Stimulated activated CD8-positive, alpha-beta memory T cell treated with anti-CD3 and anti-CD28 coated beads, Interleukin-4, amount 100 ng/mL, for 48 hours (primary cell): ENCODE measurements around the gene PARD6A.

Experiments used
- DNase-seq: peaks from one replicate; pipeline ENCODE4 v3.0.0-alpha.2; 2020

Gene PARD6A

DNA sequence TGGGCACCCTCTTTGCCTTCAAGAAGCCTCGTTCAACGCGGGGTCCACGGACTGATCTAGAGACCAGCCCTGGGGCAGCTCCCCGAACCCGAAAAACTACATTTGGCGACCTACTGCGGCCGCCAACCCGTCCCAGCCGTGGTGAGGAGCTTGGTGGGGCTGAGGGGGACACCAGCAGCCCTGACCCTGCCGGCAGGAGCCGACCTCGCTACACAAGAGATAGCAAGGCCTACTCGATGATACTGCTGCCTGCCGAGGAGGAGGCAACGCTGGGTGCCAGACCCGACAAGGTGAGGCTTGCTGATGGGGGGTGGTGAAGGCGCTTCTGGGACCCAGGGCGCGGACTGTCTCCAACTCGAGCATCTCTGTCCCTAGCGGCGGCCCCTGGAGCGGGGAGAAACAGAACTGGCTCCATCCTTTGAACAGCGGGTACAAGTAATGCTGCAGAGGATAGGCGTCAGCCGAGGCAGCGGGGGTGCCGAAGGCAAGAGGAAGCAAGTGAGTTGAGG lies 6.3 kb upstream of the PARD6A start:
- DNase-seq = peak; percentile 25

DNA sequence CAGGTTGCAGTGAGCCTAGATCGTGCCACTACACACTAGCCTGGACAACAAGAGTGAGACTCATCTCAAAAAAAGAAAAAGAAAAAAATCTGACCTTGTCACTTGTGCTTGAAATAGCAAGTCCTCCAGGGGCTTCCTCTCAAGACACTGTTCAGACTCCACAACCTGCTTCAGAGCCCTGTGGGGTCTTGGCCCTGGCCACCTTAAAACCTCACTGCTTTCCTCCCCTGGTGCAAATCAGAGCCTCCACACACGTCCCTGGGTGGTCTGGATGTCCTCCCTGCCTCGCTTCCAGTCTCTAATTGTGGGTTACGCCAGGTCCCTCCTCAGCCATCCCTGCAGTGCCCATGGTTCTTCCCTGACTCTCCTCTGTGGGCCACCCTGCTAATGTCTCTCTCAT lies 5.4 kb upstream of the PARD6A start:
- DNase-seq = no peak

DNA sequence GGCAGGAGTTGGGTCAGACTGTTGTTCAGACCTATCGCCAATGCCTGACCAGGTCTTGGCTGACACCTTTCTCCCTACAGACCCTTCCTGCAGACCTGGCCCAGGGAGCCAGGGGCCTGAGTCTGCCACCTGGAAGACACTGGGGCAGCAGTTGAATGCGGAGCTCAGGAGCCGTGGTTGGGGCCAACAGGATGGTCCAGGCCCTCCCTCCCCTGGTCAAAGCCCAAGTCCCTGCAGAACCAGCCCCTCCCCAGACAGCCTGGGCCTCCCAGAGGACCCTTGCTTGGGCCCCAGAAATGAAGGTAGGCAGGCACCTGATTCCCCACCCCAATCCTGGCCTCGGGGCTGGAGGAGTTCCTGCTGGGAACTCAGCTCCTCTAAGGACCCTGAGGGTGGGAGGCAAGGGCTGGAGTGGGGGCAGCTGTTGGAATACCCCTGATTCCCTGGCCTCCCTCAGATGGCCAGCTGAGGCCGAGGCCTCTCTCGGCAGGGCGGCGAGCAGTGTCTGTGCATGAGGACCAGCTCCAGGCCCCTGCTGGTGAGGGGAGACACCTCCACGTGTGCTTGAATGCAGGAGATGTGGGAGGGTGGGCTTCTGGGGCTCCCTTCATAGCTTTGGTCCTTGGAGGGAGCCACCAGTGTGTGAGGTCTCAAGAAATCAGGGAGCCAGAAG lies 4.3 kb upstream of the PARD6A start:
- DNase-seq = no peak

DNA sequence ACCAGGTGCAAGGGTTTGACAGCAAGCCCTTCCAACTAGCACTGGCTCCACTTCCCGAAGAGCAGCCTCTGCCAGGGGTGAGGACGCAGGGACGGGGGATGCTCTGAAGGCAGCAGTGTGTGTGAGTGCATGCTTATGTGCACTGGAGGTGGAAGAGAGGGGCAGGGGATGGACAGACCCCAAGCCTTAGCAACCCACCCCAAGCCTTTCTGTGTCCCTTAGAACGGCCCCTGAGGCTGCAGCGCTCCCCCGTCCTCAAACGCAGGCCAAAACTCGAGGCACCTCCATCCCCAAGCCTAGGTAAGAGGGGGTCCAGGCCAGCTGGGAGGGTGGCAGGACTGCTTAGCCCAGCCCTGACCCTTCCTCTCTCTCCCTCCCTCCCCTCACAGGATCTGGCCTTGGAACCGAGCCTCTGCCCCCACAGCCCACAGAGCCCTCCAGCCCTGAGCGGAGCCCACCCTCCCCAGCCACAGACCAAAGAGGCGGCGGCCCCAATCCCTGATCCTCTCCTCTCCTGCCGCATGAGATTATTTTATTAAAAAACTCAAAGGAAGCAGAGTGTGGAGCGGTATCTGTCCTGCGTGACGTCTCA lies 3.6 kb upstream of the PARD6A start:
- peak; percentile 23 for DNase-seq

DNA sequence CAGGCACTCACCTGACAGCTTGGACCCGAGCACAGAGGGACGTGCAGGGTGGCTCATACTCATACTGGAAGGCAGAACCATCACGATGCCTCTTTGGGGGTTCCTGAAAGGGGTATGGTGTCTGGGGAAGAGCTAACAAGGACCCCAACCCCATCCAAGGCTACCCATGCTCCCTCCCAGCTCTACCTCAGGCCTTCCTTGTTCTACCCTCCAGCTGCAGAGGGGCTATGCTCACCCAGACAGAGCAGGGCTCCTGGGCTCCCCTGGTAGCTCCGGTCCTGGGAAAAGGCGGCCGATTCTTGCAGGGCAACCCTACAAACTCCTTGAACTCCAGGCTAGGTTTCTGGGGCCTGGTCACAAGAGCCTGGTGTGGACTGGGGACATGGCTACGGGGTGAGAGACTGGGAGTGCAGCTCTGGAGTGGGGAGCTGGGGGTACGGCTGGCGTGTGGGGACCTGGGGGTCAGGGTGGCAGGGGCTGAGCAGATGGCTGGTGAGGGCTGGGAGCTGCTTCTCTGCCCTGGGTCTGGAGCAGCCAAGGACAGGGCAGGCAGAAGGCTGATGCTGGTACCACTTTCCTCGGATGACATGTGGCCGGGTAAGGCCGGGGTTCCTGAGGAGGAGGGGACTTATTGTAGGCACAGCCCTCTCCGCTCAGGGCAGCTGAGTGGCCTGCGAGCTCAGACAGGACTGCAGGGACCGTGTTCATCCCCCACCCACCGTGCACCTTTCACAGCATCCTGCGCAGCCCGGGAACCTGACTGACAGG lies 2.8 kb upstream of the PARD6A start:
- peak; percentile 22 for DNase-seq

DNA sequence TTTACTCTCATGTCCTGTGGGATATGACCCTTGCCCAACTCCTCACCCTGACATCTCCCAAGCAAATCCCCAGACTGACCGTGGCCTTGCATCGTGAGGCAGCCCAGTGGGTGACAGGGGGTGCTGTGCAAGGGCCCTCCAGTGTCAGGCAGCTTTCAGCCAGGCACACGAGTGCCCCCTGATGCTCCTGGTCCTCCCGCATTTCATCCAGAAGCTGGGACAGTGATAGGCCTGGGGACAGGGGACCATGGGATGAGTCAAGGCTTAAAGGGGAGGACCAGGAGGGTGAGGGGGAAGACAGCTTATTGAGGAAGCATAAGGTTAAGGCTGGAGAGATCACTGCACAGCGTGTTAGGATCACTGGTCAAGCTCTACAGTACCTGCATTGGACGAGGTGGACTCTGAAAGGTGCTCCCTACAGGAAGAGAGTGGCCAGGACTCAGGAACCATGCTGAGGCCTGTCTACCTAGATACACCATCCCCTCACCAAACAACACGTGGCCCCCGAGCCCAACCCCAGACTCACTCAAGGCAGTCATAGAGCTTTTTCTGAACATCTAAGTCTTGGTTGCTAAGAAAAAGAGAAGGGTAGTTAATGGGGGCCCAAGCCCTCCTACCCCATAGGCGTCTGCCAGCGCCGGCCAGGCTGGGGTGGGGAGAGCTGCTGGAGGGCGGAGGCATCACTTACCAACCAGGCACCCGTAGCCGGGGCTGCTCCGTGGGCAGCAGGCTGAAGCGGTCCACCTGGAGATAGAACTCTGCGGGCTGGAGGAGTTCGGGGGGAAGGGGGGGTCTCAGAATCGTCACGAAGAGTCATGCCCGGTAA lies 1.7 kb upstream of the PARD6A start:
- peak; percentile 30 for DNase-seq

DNA sequence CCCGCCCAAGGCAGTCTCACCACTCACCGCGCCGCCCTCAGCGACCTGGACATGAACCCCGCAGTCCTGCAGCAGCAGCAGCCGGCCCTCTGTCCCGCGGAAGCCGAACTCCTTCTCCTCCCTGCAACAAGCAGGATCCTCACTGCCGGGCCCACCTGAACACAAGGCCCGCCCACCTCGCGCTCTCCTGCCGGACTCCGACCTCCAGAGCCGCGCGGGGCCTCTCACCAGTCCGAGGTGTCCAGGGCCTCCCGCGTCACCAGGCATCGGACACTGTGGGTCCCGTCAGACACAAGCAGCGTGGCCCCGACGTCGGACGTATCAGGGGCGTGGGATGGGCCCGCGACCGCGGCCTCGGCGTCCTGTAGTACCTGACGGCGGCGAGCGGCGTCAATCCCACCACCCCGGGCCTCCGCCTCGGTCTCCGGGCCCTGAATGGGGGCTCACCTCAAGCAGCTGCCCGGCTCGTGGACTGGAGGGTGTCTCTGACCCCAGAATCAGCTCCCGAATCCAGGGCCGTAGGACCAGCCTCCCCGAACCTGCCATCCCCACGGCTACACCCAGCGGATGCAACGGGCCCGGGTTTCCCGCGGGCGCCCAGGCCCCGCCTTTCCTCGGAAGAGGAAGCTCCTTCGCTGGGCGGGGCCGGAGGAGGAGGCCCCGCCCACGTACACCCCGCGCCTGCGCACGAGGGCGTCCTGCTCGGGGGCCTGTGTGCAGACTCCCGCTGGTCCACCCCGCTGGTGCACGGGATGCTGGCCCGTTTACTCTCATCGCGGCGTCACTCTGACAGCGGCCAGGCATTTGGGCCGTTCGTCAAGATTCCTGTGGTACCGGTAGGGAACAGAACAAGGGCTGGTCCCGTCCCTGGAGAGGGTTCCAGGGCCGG lies 841 bp upstream of the PARD6A start, which contains the start of gene ACD:
TSS of gene ACD (minus strand) at position 586 of the 889 bp plus-strand sequence. CDS start at position 546, 40 bp downstream.
- DNase-seq = peak; percentile 95

DNA sequence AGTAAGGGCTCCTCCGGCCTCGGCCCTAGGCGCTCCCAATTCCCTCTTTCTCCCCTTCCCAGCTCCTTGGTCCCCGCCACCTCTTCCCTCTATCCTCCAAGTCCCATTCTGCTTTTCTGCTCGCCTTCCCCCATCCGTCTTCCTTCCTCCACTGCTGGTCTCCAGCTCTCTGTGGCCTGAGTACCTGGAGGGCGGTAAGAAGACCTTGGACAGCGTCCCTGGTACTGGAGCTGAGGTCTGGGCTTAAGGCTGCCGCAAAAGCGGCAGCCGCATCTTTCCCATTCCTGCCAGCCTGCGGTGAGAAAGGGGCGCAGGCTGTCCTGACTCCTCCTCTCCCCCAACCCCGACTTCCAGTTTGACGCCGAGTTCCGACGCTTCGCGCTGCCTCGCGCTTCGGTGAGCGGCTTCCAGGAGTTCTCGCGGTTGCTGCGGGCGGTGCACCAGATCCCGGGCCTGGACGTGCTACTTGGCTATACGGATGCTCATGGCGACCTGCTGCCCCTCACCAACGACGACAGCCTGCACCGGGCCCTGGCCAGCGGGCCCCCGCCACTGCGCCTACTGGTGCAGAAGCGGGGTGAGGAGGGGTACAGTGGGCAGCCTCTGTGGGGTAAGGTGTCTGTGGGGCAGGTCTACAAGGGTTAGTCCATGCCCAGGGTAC lies 471 bp downstream of the PARD6A start:
- DNase-seq = no peak

DNA sequence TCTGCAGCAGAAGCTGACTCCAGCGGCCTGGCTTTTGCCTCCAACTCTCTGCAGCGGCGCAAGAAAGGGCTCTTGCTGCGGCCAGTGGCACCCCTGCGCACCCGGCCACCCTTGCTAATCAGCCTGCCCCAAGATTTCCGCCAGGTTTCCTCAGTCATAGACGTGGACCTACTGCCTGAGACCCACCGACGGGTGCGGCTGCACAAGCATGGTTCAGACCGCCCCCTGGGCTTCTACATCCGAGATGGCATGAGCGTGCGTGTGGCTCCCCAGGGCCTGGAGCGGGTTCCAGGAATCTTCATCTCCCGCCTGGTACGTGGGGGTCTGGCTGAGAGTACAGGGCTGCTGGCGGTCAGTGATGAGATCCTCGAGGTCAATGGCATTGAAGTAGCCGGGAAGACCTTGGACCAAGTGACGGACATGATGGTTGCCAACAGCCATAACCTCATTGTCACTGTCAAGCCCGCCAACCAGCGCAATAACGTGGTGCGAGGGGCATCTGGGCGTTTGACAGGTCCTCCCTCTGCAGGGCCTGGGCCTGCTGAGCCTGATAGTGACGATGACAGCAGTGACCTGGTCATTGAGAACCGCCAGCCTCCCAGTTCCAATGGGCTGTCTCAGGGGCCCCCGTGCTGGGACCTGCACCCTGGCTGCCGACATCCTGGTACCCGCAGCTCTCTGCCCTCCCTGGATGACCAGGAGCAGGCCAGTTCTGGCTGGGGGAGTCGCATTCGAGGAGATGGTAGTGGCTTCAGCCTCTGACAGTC lies 1.3 kb downstream of the PARD6A start:
- peak; percentile 23 for DNase-seq

DNA sequence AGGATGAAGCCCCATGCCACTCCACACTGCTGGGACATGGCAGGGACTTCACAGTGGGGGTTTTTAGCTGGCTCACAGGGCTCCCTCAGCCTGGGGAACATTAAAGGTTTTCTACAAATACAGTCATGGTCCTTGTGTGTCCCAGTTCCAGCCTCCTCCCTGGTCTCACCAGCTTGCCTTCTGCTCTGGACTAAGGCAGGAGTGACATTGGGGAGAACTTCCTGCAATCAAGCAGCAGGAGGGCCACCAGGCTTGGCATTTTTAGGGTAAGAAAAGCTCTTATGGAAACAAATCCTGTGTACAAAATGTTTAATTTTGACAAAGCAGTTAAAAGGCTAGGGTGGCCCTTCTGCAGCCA lies 1.9 kb downstream of the PARD6A start:
- DNase-seq = no peak

DNA sequence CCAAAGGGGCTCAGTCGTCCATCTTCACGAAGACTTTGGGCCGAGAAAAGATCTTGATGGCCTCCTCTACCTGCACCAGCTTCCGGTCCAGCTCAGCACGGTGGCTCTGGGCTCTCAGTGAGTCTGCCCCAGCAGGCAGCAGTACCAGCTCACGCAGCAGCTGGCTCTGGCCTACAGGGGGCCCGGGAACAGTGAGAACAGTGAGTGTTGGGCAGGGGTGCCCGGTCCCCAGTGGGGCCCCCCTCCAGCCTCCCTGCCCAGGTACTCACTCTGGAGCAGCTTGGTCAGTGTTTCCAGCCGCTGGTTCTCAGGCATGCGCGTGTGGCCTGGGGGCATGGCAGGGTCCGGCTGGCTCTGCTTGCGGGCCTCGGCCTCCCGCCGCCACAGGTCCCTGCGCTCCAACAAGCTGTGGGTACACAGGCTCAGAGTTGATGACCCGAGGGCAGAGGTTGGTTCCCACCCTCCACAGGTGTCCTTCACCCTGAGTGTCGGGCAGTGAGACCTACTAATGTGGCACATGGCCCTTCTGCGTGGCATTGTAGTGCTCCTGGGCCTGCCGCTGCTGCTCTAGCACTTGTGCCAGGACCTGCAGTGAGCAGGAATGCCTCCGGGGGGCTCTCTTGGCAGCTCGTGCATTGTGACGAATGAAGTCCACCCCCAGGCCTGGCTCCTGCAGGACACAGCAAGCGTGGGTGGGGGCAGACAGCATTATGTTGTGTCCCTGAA lies 2.6 kb downstream of the PARD6A start:
- peak; percentile 70 for DNase-seq

DNA sequence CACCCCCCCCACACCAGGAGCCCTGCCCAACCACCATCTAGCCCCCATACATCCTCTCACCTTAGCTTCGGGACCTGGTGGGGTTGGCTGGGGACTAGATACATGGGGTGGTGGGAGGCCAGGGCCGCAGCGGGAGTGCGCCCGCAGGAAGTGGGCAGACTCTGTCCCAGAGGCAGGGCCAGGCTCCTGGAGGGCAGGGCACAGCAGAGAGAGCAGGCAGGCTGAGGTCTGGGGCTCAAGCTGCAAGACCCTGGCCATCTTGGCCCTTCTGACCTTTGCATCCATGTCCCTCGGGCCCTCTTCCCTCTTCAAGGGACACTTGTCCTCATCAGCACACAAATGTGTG lies 3.1 kb downstream of the PARD6A start:
- no peak for DNase-seq

DNA sequence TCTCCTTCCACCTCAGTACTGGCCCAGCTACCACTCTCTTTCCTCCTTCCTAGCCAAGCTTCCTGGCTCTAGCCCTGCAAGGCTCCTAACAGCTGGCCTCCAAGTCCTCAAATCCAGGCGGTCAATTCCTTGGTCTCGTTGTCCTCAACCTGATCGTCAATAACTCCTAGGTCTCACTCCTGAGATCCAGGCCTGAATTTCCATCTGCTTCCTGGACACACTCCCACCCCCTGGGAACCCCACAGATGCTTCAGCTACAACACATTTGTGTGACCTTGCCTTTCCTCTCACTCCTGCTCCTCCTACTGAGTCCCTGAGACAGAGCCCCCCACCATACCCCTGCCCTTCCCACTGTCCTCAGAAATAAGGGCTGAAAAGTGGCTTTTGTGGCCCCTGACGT lies 3.5 kb downstream of the PARD6A start:
- DNase-seq = no peak

DNA sequence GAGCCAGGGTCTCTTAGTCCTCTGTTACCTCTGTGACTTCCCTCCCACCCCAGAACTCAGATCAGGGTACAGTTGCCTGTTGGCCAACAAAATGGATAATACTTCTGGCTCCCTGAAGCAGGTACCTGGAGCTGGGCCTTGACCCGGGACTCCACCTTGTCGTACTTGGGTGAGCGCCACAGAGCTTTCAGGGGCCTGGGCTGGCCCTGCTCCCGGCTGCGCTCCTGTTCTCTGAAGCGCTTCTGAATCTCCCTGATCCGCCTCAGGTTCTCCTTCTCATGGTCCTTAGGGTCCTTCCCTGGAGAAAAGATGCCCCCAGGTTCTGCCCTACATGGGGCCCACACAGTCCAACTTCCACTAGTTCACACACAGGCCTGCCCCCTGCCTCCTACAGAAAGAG lies 4.1 kb downstream of the PARD6A start:
- no peak for DNase-seq

DNA sequence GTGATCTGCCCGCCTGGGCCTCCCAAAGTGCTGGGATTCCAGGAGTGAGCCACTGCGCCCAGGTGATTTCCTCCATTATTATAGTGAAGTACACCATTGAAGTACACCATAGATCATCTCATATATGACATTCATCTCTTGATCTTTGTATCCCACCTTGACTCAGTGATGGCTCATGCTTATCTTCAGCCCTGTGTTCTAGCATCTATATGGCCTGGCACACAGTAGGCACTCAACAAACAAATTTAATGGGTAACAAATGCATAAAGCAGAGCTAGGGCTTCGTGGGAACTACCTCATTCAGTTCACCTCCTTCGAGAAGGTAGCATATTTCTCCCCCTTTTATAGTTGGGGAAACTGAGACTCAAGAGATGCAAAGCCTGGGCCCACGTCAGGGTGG lies 4.8 kb downstream of the PARD6A start:
- no peak for DNase-seq

DNA sequence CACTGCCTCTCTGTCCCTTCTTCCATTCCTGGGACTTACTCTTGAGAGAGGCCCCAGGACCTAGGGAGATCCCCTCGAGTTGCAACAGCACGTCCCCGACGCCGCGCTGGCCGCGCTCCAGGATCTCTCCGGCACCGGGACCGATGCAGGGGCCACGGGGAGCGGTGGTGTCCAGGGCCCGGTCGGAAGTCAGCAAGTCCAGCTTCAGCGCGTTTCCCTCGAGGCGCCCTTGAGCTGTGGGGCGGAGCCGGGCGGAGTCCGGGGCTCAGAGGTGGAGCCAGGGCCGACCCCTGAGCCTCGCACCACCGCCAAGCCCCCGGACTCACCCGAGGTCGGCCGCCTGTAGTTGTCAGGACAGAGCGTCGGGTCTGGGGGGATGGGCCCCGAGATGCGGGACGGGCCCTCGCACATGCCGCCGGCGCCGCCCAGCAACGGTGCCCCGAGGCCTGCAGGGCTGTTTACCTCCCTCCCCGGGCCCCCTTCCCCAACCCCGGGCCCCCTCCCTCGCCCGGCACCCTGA lies 5.3 kb downstream of the PARD6A start:
- peak; percentile 42 for DNase-seq

DNA sequence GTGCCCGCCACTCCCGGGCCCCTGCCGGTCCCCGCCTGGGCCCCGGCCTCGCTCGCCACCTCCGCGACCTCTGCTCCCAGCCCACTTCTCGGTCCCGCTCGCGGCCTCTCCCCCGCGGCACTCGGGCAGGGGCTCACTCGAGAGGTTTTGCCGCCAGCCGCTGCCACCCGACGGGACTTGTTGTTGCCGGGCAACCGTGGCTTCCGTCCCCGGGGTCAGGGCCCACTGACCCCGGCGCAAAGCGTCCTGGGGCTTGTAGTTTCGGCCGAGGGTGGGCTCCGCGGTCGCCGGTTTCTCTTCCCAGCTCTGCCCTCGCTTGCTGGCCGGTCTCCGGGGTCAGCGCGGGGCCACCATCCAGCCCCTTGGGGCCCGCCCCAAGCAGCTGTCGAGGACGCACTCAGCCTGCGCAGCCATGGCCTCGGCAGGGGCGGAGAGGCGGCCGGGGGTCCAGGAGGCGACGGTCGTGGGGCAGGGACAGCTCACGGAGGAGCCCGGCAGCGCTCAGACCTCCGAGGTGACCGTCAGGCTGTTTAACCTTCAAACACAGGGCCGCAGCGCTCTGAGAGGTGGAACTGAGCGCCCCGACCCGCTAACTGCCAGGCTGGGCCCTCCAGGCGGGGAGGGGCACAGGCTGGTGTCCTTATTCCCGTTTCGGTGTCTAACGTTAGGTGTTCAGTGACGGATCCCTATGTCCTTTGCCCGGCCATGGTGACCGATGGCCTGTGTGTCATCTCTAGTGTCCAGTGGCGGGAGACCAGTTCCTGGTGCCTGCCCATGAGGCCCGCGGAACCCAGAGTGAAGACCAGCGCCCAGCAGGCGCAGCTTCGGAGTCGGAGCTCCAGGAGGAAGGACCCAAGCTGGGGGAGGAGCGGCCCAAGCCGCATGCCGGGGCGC lies 6.0 kb downstream of the PARD6A start, which contains the start of the genes C16orf86 and ENKD1:
TSS of gene C16orf86 (plus strand) at position 256 of the 894 bp plus-strand sequence. CDS start at position 413, 157 bp downstream.
TSS of gene ENKD1 (minus strand) at position 192 of the 894 bp plus-strand sequence. CDS start 308 bp downstream, outside the sequence.
- DNase-seq = peak; percentile 85

DNA sequence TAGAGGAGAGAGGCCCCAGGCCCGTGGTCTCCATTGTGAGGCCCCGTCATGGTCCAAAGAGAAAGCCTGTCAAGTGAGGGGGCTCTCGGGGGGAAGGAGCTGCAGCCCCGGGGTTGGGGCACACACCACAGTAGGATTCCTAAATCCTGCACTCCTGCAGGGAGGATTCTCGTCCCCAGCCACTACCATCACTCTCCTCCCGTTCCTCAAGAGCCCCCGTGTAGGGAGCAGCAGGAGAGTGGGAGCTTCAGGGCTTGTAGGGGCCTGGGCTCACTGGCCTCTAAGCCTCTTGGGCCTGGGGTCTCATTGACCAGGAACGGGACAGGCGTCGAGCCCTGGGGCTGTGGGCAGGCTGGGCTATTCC lies 6.7 kb downstream of the PARD6A start:
- DNase-seq = no peak
